Measurements from ENCODE around the gene GPS1. TPM values are rescaled to one million over a fixed set of nuclear protein-coding genes. Genes with fewer than 3 reads are reported as not detected.

The GPS1 gene
- total and polyA plus RNA-seq, 9 of the 15 experiments (the other 6 are each of a cell fraction or from before 2014, with no cell fraction given): 3.1 to 167 (median 69.9) TPM

- TF ChIP-seq U2AF1 (optimal IDR thresholded peaks at IDR 0.05; ENCODE audit: low read depth, low read length) (no peak), IRF1 (CRISPR knock-in tag; IDR thresholded peaks at IDR 0.05; ENCODE audit: borderline replicate concordance) (no peak), HDAC6 (IDR thresholded peaks at IDR 0.05; ENCODE audit: low read depth, low read length) (no peak), HEY1 (CRISPR knock-in tag; IDR thresholded peaks at IDR 0.05; ENCODE audit: borderline replicate concordance) (no peak), SOX6 (IDR thresholded peaks at IDR 0.05) (no peak), ZNF445 (CRISPR knock-in tag; IDR thresholded peaks at IDR 0.05; ENCODE audit: low read depth) (no peak), ZC3H11A (IDR thresholded peaks at IDR 0.05; ENCODE audit: low read depth, low read length) (no peak), NCOR1 (IDR thresholded peaks at IDR 0.05) (no peak), CEBPG (CRISPR knock-in tag; IDR thresholded peaks at IDR 0.05) (no peak), CEBPG (tag; conservative IDR thresholded peaks at IDR 0.05 in 1 of 2, IDR thresholded peaks at IDR 0.05 in 1 of 2) (no peak), ZBTB26 (CRISPR knock-in tag; IDR thresholded peaks at IDR 0.05) (no peak), SREBF1 (IDR thresholded peaks at IDR 0.05; ENCODE audit: borderline replicate concordance, low read depth, low read length) (no peak), ETV6 (IDR thresholded peaks at IDR 0.05; ENCODE audit: borderline replicate concordance in 1 of 2, low read depth in 2 of 2, low read length in 1 of 2) (no peak), ETV6 (CRISPR knock-in tag; IDR thresholded peaks at IDR 0.05; ENCODE audit: borderline replicate concordance) (peak; percentile 50; the same call in 1 of the 2 replicates), TBL1XR1 (IDR thresholded peaks at IDR 0.05; ENCODE audit: low read length in 2 of 2) (no peak)
- TF ChIP-seq, protein P1, sequence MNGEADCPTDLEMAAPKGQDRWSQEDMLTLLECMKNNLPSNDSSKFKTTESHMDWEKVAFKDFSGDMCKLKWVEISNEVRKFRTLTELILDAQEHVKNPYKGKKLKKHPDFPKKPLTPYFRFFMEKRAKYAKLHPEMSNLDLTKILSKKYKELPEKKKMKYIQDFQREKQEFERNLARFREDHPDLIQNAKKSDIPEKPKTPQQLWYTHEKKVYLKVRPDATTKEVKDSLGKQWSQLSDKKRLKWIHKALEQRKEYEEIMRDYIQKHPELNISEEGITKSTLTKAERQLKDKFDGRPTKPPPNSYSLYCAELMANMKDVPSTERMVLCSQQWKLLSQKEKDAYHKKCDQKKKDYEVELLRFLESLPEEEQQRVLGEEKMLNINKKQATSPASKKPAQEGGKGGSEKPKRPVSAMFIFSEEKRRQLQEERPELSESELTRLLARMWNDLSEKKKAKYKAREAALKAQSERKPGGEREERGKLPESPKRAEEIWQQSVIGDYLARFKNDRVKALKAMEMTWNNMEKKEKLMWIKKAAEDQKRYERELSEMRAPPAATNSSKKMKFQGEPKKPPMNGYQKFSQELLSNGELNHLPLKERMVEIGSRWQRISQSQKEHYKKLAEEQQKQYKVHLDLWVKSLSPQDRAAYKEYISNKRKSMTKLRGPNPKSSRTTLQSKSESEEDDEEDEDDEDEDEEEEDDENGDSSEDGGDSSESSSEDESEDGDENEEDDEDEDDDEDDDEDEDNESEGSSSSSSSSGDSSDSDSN (IDR thresholded peaks at IDR 0.05; ENCODE audit: borderline replicate concordance in 1 of 2, low read depth in 2 of 2, low read length in 2 of 2): 0 out of 4 replicates have a peak, but pooled peaks of 1 of the 2 experiments have one; percentile 50
- TF ChIP-seq, protein P2, sequence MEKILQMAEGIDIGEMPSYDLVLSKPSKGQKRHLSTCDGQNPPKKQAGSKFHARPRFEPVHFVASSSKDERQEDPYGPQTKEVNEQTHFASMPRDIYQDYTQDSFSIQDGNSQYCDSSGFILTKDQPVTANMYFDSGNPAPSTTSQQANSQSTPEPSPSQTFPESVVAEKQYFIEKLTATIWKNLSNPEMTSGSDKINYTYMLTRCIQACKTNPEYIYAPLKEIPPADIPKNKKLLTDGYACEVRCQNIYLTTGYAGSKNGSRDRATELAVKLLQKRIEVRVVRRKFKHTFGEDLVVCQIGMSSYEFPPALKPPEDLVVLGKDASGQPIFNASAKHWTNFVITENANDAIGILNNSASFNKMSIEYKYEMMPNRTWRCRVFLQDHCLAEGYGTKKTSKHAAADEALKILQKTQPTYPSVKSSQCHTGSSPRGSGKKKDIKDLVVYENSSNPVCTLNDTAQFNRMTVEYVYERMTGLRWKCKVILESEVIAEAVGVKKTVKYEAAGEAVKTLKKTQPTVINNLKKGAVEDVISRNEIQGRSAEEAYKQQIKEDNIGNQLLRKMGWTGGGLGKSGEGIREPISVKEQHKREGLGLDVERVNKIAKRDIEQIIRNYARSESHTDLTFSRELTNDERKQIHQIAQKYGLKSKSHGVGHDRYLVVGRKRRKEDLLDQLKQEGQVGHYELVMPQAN (IDR thresholded peaks at IDR 0.05; ENCODE audit: borderline replicate concordance): peak; percentile 47; the same call in 1 of the 2 replicates
- TF ChIP-seq, protein P3, sequence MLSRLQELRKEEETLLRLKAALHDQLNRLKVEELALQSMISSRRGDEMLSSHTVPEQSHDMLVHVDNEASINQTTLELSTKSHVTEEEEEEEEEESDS (CRISPR knock-in tag; IDR thresholded peaks at IDR 0.05): no peak
Measured at GRCh38 chr17:82023447-82024241, 28.1 kb upstream of the GPS1 start (continued).

All from K562 (cell line).